Right lobe of liver (tissue), 6 donors: Measurements from ENCODE around the gene IL17B. TPM values are rescaled to one million over a fixed set of nuclear protein-coding genes. Genes with fewer than 3 reads are reported as not detected.
A peak's percentile ranks its signal among the peaks of the same experiment; 100 is the strongest.

Experiments
- ATAC-seq, 4 donors: fragments of 200-7000 bp; cut with Tn5 transposase; one replicate each; pipeline ENCODE4 v1.9.1; 2020; ENCODE audit warnings: mild to moderate bottlenecking in 4 of 4, moderate library complexity in 4 of 4
- DNase-seq, 3 donors: peaks; one replicate each; pipeline ENCODE4 v3.0.0-alpha.2; 2020
- H3K27ac ChIP-seq, 3 donors: fragments of 200-600 bp; one replicate each; pipeline ENCODE4 v1.8.0; 2022
- H3K27me3 ChIP-seq, 2 donors: fragments of 200-600 bp; one replicate each; pipeline ENCODE4 v1.8.0; 2022
- H3K36me3 ChIP-seq, 4 donors: fragments of 200-600 bp; sonication (generic) in 1 of 4; one replicate each; pipeline versions ENCODE4 v1.5.1 to v1.8.0; 2017 to 2022; ENCODE audit warnings: control low read depth in 1 of 4
- H3K4me1 ChIP-seq, 4 donors: fragments of 200-600 bp; sonication (generic) in 1 of 4; one replicate each; pipeline versions ENCODE4 v1.5.1 to v1.8.0; 2017 to 2022; ENCODE audit warnings: control low read depth in 1 of 4
- H3K4me3 ChIP-seq, 3 donors: fragments of 200-600 bp; one replicate each; pipeline ENCODE4 v1.8.0; 2022
- H3K9me3 ChIP-seq, 4 donors: fragments of 200-600 bp; sonication (generic) in 1 of 4; one replicate each; pipeline versions ENCODE4 v1.5.1 to v1.8.0; 2017 to 2022; ENCODE audit warnings: control low read depth in 1 of 4
- CTCF ChIP-seq, 4 donors: fragments of 200-600 bp in 3 of 4; fragments of 450-650 bp in 1 of 4; IDR thresholded peaks; one replicate each; pipeline versions ENCODE4 v1.5.1 to v1.8.0; 2016 to 2022; ENCODE audit warnings: antibody characterized with exemption in 4 of 4, mild to moderate bottlenecking in 2 of 4
- POLR2A ChIP-seq: fragments of 450-650 bp; IDR thresholded peaks from one replicate; pipeline ENCODE4 v1.6.1; 2017; ENCODE audit warnings: antibody characterized with exemption, mild to moderate bottlenecking
- WGBS: methylation state at CpG from one replicate; pipeline ENCODE4 v1.1.6; 2018; ENCODE audit warnings: low coverage, low lambda C conversion rate; ENCODE audit not compliant: insufficient coverage; ENCODE audit errors: missing lambda C conversion rate; 5-methylcytosine and 5-hydroxymethylcytosine counted together
- intact Hi-C, 2 donors: fragments of 100-400 bp; cut with DNase I; formaldehyde crosslinking; loops; one replicate each; pipeline versions ENCODE4 v1.11.2 to v1.14.1; 2022
- total RNA-seq, 6 experiments: library from RNA; depleted of rRNA in 2 of 6; stranded (reverse); fragments of >200 nt in 2 of 6; fragmentation: NEBNext Ultra II Directional in 3 of 6; extraction: Animal tissue kit (Norgen Biotek cat#: 25700) in 3 of 6; gene quantifications; one replicate each; pipeline versions ENCODE4 v1.1.0 to v1.2.4, GENCODE V29; 2016 to 2023
- donor health status: DM: no; HTN: yes; CAD: no.
- donor health status: DM: no; HTN: no; CAD: no.
- donor health status: DM: no; HTN: no; CAD: no.
- donor health status: DM: no; HTN: yes; CAD: no.
- donor health status: DM: no; HTN: yes; CAD: no.

IL17B gene
- total RNA-seq, 6 experiments from 2014 or later: not detected

GRCh38 chr5:149372076-149372795 lies 6.9 kb downstream of the IL17B start:
- no peaks in the 10 kb centered on the region for H3K27me3 ChIP-seq
- ATAC-seq: no peak
- 89% methylated on average over 1 of the region's 4 CpGs for WGBS
- intact Hi-C loops: loop anchor here (5.0 kb wide), 1 partner anchor 55 kb away; no protein-coding TSS in a partner anchor
- no peaks in the 10 kb centered on the region for H3K36me3 ChIP-seq
- TF ChIP-seq CTCF (IDR thresholded peaks at IDR 0.05) (no peak), POLR2A (no peak)
- no peaks in the 10 kb centered on the region for H3K4me1 ChIP-seq
- no peak overlapping the region for H3K27ac ChIP-seq
- peak in 1 of 3 donors; percentile 21 for DNase-seq
- H3K9me3 ChIP-seq: no peaks in the 10 kb centered on the region
- no peak overlapping the region for H3K4me3 ChIP-seq

- Histone ChIP-seq H3K9me3 (no peaks in the 10 kb centered on the region), H3K27me3 (no peaks in the 10 kb centered on the region), H3K4me3 (no peak overlapping the region), H3K4me1 (no peaks in the 10 kb centered on the region), H3K27ac (no peak overlapping the region), H3K36me3 (no peaks in the 10 kb centered on the region)
- TF ChIP-seq CTCF (IDR thresholded peaks at IDR 0.05): peak; percentile 59 to 81 (median 77)
- TF ChIP-seq POLR2A: no peak
- ATAC-seq (peak; percentile 87 to 89 (median 88)), DNase-seq (peak; percentile 69 to 74 (median 70))
- intact Hi-C loops: loop anchor here (5.0 kb wide), 1 partner anchor 54 kb away; no protein-coding TSS in a partner anchor
- 27% methylated on average over 6 of the region's 12 CpGs for WGBS
Measured at GRCh38 chr5:149371296-149371962, 7.7 kb downstream of the IL17B start.

- no peak for ATAC-seq
- Histone ChIP-seq H3K9me3 (no peaks in the 10 kb centered on the region), H3K4me3 (no peak overlapping the region), H3K27ac (no peak overlapping the region), H3K27me3 (no peaks in the 10 kb centered on the region), H3K36me3 (no peaks in the 10 kb centered on the region), H3K4me1 (no peaks in the 10 kb centered on the region)
- WGBS: 67% methylated on average over 2 of the region's 2 CpGs
- intact Hi-C loops: loop anchor here (5.0 kb wide), 1 partner anchor 54 kb away; no protein-coding TSS in a partner anchor
- TF ChIP-seq CTCF (IDR thresholded peaks at IDR 0.05) (no peak), POLR2A (no peak)
- DNase-seq: no peak
Measured at GRCh38 chr5:149370878-149371277, 8.2 kb downstream of the IL17B start.

GRCh38 chr5:149367972-149368645 lies 11.0 kb downstream of the IL17B start:
- no peak for ATAC-seq
- Histone ChIP-seq H3K27me3 (no peaks in the 10 kb centered on the region), H3K27ac (no peak overlapping the region), H3K4me3 (no peak overlapping the region), H3K4me1 (no peaks in the 10 kb centered on the region), H3K9me3 (no peaks in the 10 kb centered on the region), H3K36me3 (no peaks in the 10 kb centered on the region)
- 70% methylated on average over 19 of the region's 22 CpGs for WGBS
- intact Hi-C loops: no loop called here
- no peak for DNase-seq
- TF ChIP-seq CTCF (IDR thresholded peaks at IDR 0.05) (no peak), POLR2A (no peak)
